ENCODE results near the gene DAGLB.
A peak's percentile ranks its signal among the peaks of the same experiment; 100 is the strongest.
"Not testable (repeated sequence)": the region's sequence is repeated elsewhere in the genome, so short reads cannot be mapped to it uniquely, and the experiment has no call there.

DAGLB gene

GRCh38 chr7:6460990-6461584, 13.3 kb upstream of the DAGLB start:
- DNase-seq, result no peak

GRCh38 chr7:6460303-6460702, 12.5 kb upstream of the DAGLB start:
- DNase-seq, result no peak

DNA sequence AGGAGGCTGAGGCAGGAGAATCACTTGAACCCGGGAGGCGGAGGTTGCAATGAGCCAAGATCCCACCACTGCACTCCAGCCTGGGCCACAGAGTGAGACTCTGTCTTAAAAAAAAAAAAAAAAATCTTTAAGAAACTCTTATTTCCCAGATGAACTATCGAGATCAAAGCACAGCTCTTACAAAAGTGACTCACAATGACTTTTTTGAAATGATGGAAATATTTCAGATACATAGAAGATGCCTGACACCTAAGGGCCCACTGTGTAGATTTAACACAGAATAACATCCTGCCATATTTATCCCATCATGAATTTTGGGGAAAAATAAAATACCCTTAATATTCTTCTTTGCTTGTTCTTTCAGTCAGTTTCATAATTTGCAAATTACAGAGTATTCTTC, 10.9 kb upstream of the DAGLB start:
- DNase-seq, result not testable (repeated sequence)

- DNase-seq, result no peak
Measured at GRCh38 chr7:6453734-6454133, 6.0 kb upstream of the DAGLB start.

- DNase-seq, result no peak
Measured at GRCh38 chr7:6451224-6451705, 3.5 kb upstream of the DAGLB start.

GRCh38 chr7:6450591-6450990, 2.8 kb upstream of the DAGLB start:
- not testable (repeated sequence) for DNase-seq

DNA sequence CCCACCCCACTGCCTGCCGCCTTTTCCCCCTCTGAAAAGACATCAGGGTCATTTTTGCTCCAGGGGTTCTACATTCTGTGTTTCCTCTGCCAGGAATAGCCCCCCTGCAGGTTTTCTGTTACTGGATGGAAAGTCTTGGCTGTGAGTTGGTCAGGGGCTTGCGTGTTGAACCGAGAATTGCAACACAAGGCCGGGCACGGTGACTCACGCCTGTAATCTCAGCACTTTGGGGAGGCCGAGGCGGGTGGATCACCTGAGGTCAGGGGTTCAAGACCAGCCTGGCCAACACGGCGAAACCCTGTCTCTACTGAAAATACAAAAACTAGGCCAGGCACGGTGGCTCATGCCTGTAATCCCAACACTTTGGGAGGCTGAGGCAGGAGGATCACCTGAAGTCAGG, 2.1 kb upstream of the DAGLB start:
- not testable (repeated sequence) for DNase-seq

GRCh38 chr7:6448943-6449543, 1.3 kb upstream of the DAGLB start:
- DNase-seq, result no peak

DNA sequence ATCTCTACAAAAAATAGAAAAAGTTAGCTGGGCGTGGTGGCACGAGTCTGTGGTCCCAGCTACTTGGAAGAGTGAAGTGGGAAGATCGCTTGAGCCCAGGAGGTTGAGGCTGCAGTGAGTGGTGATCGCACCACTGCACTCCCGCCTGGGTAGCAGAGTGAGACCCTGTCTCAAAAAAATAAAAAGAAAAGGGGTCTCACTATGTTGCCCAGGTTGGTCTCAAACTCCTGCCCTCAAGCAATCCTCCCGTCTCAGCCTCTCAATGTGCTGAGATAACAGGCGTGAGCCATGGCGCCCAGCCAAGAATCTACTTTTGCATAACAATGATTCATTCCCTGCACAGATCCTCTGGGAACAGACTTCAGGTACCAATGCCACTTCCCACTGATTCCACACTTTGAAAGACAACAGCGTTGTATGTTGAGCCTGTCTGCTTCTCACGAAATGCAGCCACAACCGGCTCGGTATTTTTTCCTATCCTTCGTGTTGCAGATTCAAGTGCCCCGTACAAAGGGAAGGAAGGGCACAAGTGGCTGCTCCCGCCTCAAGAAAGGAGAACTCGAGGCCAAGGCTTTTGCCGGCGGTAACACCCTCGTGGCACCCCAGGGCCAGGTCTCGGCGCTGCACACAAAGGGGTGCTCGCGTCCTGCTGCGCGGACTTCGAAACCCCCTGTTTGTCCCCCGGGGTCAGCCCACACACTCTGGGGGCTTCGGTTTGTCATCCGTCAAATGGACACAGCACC, 745 bp downstream of the DAGLB start:
- peak; percentile 69 for DNase-seq

DNA sequence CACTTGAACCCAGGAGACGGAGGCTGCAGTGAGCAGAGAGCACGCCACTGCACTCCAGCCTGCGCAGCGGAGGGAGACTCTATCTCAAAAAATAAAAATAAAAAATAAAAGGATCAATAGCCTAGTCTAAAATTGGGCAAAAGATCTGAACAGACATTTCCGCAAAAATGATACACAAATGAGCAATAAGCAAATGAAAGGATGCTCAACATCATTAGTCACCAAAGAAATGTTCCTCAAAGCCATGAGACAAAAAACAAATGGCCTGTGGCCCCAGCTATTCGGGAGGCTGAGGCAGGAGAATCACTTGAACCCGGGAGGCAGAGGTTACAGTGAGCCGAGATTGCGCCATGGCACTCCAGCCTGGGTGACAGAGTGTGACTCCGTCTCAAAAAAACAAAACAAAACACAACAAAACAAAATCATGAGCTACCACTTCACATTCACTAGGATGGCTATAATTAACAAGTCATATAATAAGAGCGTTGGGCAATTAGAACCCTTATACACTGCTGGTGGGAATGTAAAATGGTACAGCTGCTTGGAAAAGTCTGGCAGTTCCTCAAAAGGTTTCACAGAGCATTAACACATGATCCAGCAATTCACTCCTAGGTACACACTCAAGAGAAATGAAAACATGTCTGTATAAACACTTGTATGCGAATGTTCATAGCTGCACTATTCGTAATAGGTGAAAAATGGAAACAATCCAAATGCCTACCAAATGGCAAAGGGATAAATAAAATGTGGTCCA, 3.1 kb downstream of the DAGLB start:
- no peak for DNase-seq

DNA sequence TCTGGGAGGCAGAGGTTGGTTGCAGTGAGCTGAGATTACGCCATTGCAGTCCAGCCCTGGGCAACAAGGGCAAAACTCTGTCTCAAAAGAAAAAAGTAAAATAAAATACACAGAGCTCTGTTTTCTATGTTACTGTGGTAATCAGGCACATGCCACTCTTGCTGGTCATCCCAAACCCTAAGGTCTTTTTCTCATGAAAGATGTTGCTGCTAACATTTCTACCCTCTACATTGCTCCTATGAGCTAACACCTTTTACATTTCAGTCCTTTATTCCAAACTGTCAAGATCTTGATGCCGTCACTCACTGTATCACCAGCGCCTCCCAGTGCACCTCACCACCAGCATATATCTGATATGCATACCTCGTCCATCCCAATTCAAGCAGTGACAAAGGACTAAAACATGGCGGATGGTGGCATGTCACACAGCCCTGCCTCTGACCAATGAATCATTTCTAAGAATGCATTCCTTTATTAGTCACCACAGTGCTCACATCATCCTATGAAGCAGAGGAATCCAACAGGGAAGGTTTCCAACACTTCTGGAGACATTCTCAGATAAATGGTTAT, 4.3 kb downstream of the DAGLB start:
- DNase-seq, result no peak

- no peak for DNase-seq
Measured at GRCh38 chr7:6442114-6442513, 5.6 kb downstream of the DAGLB start.

GRCh38 chr7:6440381-6440780, 7.4 kb downstream of the DAGLB start:
- no peak for DNase-seq

- DNase-seq, result no peak
Measured at GRCh38 chr7:6438427-6438826, 9.3 kb downstream of the DAGLB start.

DNA sequence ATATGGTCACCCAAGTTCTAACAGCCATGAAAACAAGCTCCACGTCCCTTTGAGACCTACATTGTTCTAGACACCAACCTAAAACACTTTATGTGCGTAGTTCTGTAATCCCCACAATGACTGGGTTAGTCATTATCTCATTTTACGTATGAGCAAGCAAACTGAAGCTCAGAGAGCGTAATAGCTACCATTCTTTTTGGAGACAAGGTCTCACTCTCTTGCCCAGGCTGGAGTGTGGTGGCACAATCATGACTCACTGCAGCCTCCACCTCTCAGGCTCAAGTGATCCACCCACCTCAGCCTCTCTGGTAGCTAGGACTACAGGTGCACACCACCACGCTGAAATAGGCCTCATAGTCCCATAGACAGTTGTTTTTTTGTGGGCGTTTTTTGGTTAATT, 10.5 kb downstream of the DAGLB start:
- no peak for DNase-seq

GRCh38 chr7:6436385-6436685, 11.4 kb downstream of the DAGLB start:
- DNase-seq, result peak; percentile 95

DNA sequence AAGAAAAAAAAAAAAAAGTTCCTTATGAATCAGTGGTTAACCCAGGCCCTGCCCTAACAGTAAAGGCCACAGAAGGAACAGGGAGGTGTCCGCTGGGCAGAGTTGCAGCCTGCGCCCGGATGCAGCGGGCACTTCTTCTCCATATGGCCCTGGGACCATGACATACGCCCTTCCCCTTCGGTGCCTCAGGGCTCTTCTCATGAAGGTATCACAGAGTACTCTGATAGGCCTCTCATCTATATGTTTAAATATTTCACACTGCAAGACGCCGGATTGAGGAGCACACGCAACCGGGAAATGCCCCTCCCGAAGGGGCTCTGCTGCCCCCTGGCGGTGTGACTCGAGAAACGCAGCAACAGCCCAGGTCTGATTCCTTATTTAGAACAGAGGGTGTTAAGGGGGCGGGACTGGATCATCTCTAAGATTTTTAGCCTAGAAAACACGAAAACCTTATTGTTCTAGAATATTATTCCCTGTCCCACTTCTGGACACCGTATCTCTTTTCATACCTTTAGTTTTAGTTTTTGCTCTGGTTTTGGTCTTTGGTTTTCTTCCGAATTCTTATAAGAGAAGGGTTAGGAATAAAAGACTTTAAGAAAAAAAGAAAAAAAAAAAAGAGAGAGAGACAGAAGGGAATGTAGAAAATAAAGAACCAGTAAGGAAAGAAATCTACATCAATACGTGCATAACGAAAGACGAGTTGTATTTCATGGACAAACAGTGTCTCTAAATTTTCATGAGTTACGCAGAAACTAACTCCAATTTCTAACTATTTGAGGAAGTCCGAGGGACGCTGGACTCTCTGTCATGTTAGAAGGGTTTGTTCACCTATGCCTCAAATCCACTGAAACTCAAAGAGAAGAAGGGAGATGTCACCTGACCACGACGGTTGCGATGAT, 12.0 kb downstream of the DAGLB start:
- DNase-seq, result peak; percentile 91

DNA sequence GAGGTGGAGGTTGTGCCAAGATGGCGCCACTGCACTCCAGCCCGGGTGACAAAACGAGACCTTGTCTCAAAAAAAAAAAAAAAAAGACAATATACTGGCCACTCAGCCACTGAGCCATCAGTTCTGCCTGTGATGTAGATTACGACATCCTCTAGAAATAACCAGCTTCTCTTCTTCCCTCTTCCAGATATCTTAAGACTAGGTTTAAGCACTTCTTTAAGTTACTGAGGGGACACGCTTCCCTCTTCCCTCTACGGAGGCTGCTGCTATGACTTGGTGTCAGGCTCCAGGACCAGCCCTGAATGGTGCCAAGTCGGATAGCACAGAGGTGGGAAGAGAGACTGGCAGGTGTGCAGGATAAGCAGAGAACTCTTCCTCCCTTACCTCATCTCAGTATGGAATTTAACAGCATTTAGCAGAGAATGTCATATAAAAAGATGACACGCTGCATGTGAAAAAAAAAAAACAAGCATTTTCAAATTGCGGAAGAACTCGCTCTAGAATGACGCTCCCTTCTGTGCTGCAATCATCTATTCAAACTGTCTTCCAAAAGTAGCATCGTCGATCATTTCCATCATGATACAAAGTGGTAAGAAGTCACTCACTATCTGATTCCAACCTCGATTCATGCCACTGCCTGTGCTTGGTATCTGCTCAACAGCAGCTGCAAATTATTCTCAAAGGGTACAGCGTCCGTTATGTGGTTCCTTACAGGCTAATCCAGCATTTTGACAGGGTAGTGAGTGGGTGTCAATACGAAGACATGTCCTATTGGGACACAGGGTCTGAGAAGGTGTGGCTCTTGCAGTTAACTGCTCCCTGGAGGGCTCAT, 13.8 kb downstream of the DAGLB start:
- no peak for DNase-seq

DNA sequence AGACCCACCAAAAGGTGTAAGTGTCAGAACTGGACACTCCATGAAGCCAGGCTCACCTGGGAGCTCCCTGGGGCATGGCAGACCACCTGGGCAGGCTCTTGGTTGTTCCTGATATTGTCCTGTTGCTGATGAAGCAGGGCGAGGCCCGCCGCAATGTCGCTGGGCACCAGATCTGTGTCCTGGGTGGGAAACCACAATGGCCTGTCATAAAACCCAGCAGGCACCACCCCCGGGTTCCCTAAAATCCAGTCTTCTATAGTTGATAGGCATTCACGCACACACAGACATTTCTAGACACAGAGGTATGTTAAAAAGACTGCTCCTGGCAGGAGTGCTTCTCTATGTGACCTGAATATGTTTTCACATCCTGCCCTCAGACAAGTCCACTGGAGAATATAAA, 15.0 kb downstream of the DAGLB start:
- no peak for DNase-seq

GRCh38 chr7:6430974-6431373, 16.8 kb downstream of the DAGLB start:
- no peak for DNase-seq

DNA sequence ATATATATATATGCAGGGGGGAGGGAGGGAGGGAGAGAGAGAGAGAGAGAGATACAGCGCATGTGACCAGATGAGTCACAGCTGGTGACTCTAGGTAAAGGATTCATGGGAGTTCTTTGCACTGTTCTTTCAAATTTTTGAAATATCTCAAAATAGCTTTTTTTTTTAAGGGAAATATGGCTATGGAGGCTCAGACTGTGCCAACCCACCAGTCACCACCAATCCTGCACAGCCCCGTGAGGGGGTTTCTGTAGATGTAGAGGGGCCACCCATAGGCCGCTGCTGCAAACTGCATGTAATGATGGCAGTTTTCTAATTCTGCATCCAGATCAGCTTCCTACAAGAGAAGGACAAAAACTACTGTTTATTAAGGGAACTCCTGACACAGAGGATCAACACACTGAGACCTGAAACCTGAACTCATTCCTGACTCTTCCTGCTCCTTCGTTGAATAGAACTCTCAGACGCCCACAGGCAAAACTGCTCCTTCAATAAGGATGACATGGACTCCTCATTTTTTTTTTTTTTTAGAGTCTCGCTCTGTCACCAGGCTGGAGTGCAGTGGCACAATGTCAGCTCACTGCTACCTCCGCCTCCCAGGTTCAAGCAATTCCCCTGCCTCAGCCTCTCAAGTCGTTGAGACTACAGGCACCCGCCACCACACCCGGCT, 17.3 kb downstream of the DAGLB start:
- DNase-seq, result peak; percentile 18

Measured in NCI-H82 (cell line).